Measurements from ENCODE around the gene EMX1. TPM values are rescaled to one million over a fixed set of nuclear protein-coding genes. Genes with fewer than 3 reads are reported as not detected.

EMX1 gene
- total RNA-seq, 4 donors from 2014 or later, result not detected

DNA sequence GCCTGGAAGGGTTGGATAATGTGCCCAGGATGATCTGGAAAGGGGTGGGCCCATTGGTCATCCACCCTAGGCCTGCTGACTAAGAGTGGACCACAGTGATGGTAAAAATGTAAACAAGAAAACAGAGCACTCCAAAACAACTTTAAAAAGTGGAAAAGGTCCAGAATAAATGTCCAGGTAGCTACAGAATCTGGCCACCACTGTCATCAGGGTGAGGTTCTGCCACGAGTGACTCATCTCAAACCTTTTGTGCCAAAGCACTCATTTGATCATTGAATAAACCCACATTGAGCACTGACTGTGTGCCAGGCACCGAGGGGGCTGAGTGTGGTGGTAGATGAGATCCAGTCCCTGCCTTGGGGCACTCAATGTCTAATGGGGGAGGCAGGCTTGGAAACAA is 64.9 kb downstream of the EMX1 start:
- Histone ChIP-seq H3K27me3 (no peaks in the 10 kb centered on the region), H3K27ac (replicated peaks in 1 of 4) (no peak overlapping the region), H3K4me3 (no peak overlapping the region), H3K4me1 (peaks cover 0 to 35% (median 0%) of the 10 kb centered on the region in 4 donors), H3K36me3 (peaks cover 0 to 46% (median 11%) of the 10 kb centered on the region in 4 donors), H3K9me3 (no peaks in the 10 kb centered on the region)
- intact Hi-C loops (cut with DNase I), result no loop called here
- 72% methylated on average over 2 of the region's 2 CpGs for WGBS
- DNase-seq (ENCODE audit: extremely low spot score), result no peak
- no peak for TF ChIP-seq EP300 (IDR thresholded peaks at IDR 0.05)
- TF ChIP-seq POLR2AphosphoS5 (IDR thresholded peaks at IDR 0.05), result no peak
- no peak for TF ChIP-seq POLR2A (IDR thresholded peaks at IDR 0.05; ENCODE audit: low read depth)

DNA sequence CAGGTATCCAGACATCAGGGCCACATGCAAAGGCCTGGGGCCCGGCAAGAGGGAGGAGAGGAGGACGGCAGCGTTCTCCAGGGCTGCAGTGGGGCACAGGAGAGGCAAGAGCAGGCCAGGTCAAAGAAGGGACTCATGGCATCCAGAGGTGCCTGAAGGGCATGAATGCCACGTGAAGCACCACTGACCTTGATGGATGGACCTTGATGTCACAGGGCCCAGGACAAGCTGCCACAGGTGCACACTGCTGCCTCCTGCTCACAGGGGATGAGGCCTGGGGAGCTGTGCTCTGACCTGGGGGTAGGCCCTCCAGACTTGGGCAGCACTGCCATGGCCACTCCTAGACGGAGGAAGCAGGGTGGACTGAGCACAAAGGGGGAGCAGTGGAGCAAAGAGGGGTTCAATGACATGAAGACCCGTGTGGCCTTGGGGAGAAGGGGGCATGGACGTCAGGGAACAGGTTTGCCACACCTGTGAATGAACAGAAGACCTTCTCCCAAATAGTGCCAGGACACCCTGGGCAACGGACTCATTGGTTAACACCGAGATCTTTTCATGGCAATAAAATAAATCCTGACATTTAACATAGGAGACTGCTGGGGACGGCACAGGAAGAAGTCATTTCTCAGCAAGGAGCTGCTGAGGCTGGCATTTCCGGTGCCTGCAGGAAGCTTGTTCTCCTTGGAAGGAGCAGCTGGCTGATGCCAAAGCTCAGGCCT is 65.6 kb downstream of the EMX1 start:
- intact Hi-C loops (cut with DNase I), result no loop called here
- Histone ChIP-seq H3K27me3 (no peaks in the 10 kb centered on the region), H3K4me1 (peaks cover 0 to 35% (median 0%) of the 10 kb centered on the region in 4 donors), H3K4me3 (no peak overlapping the region), H3K27ac (replicated peaks in 1 of 4) (no peak overlapping the region), H3K9me3 (no peaks in the 10 kb centered on the region), H3K36me3 (peaks cover 0 to 53% (median 14%) of the 10 kb centered on the region in 4 donors)
- 82% methylated on average over 11 of the region's 11 CpGs for WGBS
- TF ChIP-seq, protein P1, sequence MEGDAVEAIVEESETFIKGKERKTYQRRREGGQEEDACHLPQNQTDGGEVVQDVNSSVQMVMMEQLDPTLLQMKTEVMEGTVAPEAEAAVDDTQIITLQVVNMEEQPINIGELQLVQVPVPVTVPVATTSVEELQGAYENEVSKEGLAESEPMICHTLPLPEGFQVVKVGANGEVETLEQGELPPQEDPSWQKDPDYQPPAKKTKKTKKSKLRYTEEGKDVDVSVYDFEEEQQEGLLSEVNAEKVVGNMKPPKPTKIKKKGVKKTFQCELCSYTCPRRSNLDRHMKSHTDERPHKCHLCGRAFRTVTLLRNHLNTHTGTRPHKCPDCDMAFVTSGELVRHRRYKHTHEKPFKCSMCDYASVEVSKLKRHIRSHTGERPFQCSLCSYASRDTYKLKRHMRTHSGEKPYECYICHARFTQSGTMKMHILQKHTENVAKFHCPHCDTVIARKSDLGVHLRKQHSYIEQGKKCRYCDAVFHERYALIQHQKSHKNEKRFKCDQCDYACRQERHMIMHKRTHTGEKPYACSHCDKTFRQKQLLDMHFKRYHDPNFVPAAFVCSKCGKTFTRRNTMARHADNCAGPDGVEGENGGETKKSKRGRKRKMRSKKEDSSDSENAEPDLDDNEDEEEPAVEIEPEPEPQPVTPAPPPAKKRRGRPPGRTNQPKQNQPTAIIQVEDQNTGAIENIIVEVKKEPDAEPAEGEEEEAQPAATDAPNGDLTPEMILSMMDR (IDR thresholded peaks at IDR 0.05), result no peak
- TF ChIP-seq POLR2AphosphoS5 (IDR thresholded peaks at IDR 0.05), result no peak
- no peak for TF ChIP-seq POLR2A (IDR thresholded peaks at IDR 0.05; ENCODE audit: low read depth)
- TF ChIP-seq EP300 (IDR thresholded peaks at IDR 0.05), result no peak
- DNase-seq (ENCODE audit: extremely low spot score), result no peak

DNA sequence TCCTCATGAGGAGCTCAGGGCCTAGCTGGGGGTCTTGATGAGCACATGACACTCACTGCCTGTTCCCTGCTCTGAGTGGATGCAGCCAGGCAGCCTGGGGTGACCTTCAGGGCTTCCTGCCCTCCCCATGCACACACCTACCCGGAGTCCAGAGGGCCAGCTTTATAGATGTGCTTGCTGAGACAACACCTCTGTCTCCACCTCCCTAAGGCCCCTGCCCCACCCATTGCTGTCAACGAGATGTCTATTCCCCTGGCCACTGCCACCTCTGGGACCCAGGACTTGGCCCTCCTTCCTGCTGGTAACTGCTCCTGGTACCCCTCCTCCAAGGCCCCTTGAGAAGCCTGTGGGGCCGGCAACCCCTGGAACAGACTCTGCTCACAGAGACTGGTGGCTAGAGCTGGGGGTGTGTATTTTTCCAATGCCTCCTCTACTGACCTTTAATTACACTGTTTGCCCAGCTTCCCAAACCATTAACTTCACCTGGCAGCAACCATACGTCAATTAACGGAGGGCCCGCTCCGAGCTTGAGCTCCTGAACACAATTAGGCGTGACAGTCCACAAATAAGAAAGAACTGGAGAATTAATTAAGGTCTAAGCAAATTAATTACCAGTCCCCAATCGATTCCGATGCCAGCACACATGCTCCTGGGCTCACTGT is 66.3 kb downstream of the EMX1 start:
- no peak for TF ChIP-seq EP300 (IDR thresholded peaks at IDR 0.05)
- TF ChIP-seq, protein P1 (IDR thresholded peaks at IDR 0.05), result no peak
- no peak for TF ChIP-seq POLR2AphosphoS5 (IDR thresholded peaks at IDR 0.05)
- no peak for TF ChIP-seq POLR2A (IDR thresholded peaks at IDR 0.05; ENCODE audit: low read depth)
- no peaks in the 10 kb centered on the region for H3K27me3 ChIP-seq
- H3K27ac ChIP-seq (replicated peaks in 1 of 4), result no peak overlapping the region
- no peak for DNase-seq (ENCODE audit: extremely low spot score)
- no peaks in the 10 kb centered on the region for H3K9me3 ChIP-seq
- peaks cover 0 to 35% (median 0%) of the 10 kb centered on the region in 4 donors for H3K4me1 ChIP-seq
- WGBS, result 91% methylated on average over 9 of the region's 10 CpGs
- H3K36me3 ChIP-seq, result peaks cover 0 to 60% (median 18%) of the 10 kb centered on the region in 4 donors
- no peak overlapping the region for H3K4me3 ChIP-seq
- intact Hi-C loops (cut with DNase I), result no loop called here

DNA sequence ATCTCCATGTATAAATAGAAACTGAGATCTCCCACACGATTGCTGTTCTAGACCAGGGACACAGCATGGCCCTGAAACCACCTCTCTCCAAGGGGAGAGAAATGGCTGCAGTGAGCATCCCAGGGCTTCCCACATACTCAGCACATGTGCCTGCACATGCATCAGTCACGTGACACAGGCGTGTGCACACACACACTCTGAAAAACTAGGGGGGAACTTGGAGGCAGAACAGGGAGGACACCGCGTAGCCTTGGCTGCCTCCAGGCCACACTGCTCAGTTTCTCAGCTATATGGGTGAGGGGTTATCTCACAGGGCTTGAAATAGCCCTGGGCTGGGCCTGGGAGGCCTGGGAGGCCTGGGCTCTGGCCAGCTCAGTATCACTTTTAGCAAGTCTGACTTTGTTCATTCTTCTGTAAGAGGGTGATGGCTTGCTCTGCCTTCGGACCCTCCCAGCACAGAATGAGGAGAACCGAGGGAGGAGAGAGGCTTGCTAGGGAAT is 66.9 kb downstream of the EMX1 start:
- Histone ChIP-seq H3K27ac (replicated peaks in 1 of 4) (no peak overlapping the region), H3K27me3 (no peaks in the 10 kb centered on the region), H3K9me3 (no peaks in the 10 kb centered on the region), H3K4me3 (no peak overlapping the region), H3K4me1 (peaks cover 0 to 35% (median 0%) of the 10 kb centered on the region in 4 donors), H3K36me3 (peaks cover 0 to 63% (median 18%) of the 10 kb centered on the region in 4 donors)
- intact Hi-C loops (cut with DNase I), result no loop called here
- no peak for TF ChIP-seq EP300 (IDR thresholded peaks at IDR 0.05)
- TF ChIP-seq POLR2A (IDR thresholded peaks at IDR 0.05; ENCODE audit: low read depth), result no peak
- TF ChIP-seq POLR2AphosphoS5 (IDR thresholded peaks at IDR 0.05), result no peak
- TF ChIP-seq, protein P1 (IDR thresholded peaks at IDR 0.05), result no peak
- WGBS, result 85% methylated on average over 7 of the region's 7 CpGs
- DNase-seq (ENCODE audit: extremely low spot score), result no peak

Other genes with a start within 250 kb of the EMX1 start
- 10 to 100 TPM; 24.5 to 45.9 (median 37.4) TPM for gene EXOC6B, start 91.5 kb upstream of the EMX1 start, total RNA-seq
- gene SPR, start 30.1 kb upstream of the EMX1 start, total RNA-seq, result 10 to 100 TPM; 30.3 to 57.0 (median 50.3) TPM
- 10 to 100 TPM in 1 of 4 donors, 1 to 10 TPM in 3; 5.8 to 10.0 (median 6.8) TPM for gene SFXN5, start 154.2 kb downstream of the EMX1 start, total RNA-seq
- 10 to 100 TPM; 17.0 to 46.4 (median 38.4) TPM for gene RAB11FIP5, start 195.4 kb downstream of the EMX1 start, total RNA-seq

All from esophagus muscularis mucosa (tissue), 4 donors.